GM04504 (cell line): ENCODE measurements around the gene LRRC75B.
"Not testable (repeated sequence)": the region's sequence is repeated elsewhere in the genome, so short reads cannot be mapped to it uniquely, and the experiment has no call there.

Experiments
- DNase-seq: peaks from one replicate; pipeline ENCODE4 v3.0.0-alpha.2; 2012; ENCODE audit warnings: low read depth

The LRRC75B gene

GRCh38 chr22:24592851-24593558 is at the start of gene LRRC75B:
Gene LRRC75B, minus strand, starts transcription at chr22:24593073. Its CDS starts 34 bp downstream, at chr22:24593039.
- peak; percentile 64 for DNase-seq

DNA sequence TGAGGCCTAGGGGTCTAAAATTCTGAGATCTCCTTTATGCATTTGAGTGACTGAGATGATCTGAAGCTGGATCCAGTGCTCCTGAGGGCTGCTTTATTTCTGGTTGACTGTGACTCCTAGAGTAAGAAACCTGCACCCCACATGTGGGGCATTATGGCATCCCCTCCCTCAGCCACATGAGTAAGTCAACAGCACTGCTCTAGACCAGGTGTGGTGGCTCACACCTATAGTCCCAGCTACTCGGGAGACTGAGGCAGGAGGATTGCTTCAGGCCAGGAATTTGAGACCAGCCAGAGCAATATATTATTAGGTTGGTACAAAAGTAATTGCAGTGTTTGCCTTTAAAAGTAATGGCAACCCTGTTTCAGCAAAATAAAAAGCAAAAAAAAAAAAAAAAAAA is 49.4 kb upstream of the LRRC75B start:
- DNase-seq, result not testable (repeated sequence)

DNA sequence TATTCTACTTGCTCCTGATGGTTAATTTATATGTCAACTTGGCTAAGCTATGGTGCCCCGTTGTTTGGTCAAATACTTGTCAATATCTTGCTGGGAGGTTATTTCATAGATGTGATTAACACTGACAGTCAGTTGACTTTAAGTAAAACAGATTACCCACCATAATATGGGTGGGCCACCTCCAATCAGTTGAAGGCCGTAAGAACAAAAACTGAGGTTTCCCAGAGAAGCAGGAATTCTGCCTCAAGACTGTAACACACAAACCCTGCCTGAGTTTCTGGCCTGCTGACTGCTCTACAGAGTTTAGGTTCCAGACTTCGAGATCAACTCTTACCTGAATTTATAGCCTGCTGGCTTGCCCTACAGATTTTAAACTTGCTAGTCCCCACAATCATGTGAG is 43.6 kb upstream of the LRRC75B start:
- not testable (repeated sequence) for DNase-seq

DNA sequence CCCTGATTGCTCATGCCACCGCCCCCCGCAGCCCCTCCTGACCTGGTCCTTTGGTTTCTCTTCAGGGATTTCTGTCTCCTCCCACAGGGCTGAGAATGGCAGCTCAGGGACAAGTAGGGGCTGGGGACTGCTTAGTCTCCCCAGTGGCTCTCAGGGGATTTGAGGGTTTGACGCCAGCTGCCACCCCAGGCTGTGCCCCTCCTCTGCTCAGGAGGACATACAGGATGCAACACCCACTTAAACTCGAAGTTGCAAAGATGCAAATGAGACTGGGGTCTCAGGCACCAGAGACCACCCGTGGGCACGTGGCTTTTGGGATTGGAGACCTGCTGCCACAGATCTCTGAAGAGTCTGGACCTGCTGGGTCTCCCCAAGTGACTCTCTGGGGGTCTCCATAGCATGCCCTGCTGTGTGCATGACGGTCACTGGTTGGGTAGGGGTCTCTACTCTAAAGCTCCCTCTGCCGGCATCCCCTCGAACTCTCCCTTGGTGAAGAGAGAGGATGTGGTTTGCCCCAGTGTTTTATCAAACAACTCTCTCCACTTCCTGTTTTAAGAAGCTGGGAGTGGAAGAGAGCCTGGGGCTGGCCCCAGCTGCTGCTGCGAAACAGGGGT is 42.0 kb upstream of the LRRC75B start:
- not testable (repeated sequence) for DNase-seq

DNA sequence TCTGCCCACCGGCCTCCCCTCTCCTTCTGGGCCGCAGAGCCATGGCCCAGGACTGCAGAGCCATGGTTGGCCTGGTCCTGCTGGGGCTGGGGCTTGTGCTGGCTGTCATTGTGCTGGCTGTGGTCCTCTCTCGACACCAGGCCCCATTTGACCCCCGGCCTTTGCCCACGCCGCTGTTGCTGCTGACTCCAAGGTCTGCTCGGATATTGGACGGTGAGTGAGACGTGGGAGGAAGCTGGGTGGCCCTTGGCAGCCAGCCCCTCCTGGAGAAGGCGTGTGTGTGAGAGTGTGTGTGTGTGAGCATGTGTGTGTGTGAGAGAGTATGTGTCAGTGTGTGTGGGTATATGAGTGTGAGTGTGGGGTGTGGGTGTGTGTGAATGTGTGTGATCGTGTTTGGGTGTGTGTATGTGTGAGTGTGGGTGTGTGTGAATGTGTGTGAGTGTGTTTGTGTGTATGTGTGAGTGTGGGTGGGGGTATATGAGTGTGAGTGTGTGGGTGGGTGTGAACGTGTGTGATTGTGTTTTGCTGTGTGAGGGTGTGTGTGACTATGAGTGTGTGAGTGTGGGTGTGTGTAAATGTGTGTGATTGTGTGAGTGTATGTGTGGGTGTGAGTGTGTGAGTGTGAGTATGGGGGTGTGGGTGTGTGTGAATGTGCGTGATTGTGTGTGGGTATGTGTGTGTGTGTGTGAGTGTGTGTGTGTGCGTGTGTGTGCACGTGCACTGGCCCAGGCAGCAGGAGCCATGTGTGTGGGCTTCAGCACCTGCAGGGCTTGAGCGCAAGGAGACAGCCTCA is 40.6 kb upstream of the LRRC75B start:
- DNase-seq, result not testable (repeated sequence)

DNA sequence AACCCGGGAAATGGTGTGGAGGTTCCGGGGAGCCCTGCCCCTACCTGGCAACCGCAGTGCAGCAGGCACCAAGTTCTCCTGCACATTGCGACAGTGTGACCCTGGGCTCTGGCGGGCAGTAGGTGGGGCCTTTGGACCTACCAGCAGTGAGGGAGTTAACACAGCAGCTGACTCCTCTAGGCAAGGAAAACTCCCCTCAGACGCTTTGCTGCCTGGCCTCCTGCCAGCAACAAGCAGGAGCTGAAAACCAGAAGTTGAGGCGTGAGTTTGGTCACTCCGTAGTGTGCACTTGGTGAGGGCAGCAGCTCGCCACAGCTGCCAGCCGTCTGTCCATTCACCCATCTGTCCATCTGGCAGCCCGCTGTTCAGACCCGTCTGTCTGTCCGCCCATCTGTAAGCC is 39.8 kb upstream of the LRRC75B start:
- DNase-seq, result not testable (repeated sequence)

GRCh38 chr22:24631430-24632122 is 38.7 kb upstream of the LRRC75B start:
- not testable (repeated sequence) for DNase-seq

GRCh38 chr22:24630812-24631427 is 38.0 kb upstream of the LRRC75B start:
- DNase-seq, result not testable (repeated sequence)

DNA sequence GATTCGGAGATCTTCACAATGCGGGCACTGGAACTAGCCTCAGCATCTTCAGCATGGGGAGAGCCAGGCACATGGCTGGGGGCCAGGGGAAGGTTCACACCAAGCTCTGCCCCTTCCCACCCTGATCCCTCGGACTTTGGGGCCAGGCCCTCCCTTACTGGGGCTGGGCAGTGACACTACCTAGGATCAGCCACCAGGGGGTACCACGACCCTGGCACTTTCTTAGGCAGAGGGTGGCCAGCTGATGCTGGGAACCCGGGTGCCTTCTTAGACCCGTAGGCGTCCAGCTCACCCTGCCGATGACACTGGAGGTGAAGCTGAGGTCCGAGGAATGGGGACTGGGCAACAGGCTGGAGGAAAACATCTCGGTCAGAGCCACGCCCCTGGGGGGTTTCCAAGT is 36.2 kb upstream of the LRRC75B start:
- DNase-seq, result not testable (repeated sequence)

- DNase-seq, result not testable (repeated sequence)
Observed at GRCh38 chr22:24627911-24628310, 35.0 kb upstream of the LRRC75B start.

DNA sequence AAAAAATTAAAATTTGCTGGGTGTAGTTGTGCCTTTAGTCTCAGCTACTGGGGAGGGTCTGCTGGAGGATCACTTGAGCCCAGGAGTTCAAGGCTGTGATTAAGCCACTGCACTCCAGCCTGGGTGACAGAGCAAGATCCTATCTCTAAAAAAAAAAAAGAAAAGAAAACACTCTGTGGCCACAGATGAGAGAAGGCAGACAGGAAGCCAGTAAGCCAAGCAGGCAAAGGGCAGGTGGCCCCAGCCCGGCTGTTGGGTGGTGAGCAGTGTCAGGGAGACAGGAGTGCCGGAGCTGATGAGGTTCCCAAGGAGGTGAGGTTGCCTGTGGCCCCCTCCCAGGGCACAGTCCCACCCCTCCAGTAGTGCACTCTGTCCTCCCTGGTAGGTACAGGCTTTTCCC is 29.7 kb upstream of the LRRC75B start:
- not testable (repeated sequence) for DNase-seq

DNA sequence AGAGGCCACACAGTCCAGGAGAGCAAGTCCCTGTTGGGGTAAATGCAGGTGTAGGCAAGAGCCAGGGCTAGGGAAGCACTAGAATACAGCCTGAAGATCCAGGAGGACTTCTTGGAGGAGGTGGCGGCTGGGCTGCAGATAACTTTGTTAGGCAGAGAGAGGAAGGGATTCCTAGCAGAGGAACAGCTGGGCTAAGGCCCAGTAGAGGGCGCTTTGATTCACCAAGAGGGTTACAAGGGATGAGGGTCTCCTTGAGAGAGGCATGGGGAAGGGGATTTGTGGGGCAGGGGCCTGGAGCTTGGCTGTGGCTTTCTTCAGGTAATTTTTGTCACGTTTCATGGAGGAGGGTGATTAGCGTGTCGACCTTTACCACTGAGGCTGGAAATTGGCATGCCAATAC is 28.4 kb upstream of the LRRC75B start:
- not testable (repeated sequence) for DNase-seq

GRCh38 chr22:24614794-24615193 is 21.9 kb upstream of the LRRC75B start:
- DNase-seq, result not testable (repeated sequence)

DNA sequence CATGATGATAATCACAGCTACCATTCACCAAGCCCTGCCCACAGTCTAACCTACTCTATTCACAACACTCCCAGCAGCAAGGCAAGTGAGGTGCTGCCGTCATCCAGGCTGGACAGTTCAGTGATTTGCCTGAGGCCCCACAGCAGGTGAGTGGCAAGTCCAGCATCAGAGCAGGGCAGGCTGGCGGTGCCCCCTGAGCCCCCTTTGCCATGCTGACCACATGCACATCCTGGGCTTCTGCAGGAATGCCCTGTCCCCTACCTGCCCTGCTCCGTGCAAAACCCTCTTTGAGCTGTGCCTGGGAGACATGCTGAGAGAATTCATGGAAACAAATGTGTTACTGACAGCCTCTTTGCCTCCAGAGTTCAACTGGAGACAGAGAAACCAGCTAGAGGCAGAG is 17.0 kb upstream of the LRRC75B start:
- not testable (repeated sequence) for DNase-seq

DNA sequence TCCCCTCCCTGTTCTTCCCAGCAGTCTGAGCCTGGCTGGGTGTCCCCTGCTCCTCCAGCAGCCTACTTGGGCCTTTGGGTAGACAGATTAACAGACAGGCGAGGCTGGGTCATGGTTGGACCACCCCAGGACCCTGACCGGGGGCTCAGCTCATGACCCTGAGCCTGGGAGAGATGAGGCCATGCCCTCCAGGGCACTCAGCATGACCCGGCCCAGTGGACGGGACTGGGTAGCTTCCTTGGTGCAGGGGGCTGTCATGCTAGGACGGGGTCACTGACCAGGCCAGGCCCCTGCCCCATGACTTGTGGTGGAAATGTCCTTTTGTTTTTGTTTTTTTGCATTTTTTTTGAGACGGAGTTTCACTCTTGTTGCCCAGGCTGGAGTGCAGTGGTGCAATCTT is 15.5 kb upstream of the LRRC75B start:
- not testable (repeated sequence) for DNase-seq

- not testable (repeated sequence) for DNase-seq
Observed at GRCh38 chr22:24607429-24607983, 14.6 kb upstream of the LRRC75B start.

DNA sequence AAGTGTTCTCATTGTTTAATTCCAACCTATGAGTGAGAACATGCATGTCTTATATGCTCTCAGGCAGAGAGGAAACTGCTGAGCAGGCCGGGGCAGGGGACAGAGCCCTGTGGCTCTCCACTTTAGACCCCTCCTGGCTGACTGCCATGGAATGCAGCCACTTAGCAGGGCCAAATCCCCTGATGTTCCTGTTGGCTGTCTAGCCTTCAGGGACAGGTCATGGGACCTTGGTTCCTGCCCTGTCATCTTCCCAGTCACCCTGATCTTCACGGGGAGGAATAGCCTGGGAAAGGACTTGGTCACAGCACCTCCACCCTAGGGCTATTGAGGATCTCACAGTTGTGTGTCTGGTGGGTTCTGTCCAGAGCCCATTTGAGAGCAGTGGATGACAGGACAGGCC is 13.5 kb upstream of the LRRC75B start:
- DNase-seq, result not testable (repeated sequence)

DNA sequence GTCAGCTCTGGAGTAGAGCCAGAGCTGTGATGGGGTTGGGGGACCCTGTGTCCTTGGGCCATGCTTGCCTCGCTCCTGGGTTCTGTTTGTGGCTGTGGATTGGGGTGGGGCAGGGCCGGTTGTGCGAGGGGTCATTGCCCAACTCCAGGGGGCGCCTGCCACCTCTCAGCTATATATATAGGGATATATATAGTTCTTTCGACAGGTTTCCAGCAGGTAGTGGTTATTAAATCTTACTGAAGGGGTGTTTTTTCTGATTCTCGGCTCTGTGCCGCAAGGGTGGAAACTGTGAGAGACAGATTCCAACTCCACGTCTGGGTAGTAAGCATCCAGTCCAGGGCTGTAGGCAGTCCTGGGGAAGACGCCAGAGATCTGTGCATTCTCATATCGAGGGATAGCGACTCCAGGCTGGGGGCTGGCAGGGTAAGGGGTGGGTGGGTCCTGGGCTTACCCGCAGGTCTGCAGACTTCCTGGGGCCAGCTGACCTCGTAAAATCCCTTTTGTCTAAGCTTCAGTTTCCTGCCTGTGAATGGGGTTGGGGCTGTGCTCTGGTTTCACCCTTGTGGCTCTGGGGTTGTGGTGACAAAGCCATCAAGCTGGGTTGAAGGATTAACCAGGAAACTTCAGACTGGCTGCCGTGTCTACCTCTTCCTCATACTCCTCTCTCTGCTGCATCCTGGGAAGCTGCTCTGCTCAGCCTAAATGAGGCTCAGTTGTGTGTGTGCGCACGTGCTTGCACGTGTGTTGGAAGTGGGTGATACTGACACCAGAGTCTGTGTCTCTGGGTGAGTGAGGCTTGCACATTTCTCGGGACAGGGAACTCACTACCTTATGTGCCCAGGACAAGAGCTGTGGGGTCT is 11.1 kb upstream of the LRRC75B start:
- DNase-seq, result not testable (repeated sequence)

DNA sequence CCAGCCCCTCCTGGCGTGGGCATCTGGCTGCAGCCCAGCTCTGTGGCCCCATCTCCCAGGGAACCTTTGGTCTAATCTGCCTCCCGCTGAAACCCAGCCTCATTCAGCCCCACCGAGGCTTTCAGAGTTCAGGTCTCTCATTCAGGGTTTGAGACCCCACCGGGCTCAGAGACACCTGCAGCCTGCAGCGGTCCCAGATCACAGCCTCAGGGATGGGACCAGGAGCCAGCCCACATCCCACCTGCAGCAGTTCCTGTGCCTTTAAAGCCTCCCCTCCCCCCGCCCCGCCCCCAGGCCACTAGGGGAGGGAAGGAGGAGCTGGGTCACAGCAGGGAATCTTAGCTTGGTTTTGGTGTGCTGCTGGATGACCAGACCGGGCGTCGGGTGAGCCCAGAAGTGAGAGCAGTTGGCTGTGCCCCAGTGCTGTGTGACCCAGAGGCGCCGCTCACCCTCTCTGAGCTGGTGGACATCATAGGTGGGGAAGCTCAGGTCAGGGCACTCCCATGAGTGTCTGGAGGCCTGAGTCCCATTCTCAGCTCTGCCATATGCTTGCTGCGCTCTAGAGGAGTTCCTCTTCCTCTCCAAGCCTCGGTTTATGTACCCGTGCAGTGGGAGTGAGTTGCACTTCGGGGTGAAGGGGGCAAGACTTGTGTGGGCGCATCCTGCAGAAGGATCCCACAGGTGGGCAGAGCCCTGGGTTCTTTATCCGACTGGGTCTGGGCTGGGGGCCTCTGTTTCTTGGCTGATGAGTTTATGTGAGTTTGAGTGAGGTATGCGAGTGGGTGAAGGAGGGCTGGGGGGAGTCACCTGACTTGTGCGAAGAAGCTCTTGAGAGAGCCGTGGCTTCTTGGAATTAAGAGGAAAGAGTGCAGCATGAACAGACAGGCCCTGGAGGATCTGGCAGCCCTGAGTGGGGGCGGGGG is 10.2 kb upstream of the LRRC75B start, which contains the start of gene GGT1:
Gene GGT1 (plus strand): TSS at position 347 of the 923 bp plus-strand sequence. CDS start 7,889 bp downstream, outside the sequence.
- DNase-seq, result not testable (repeated sequence)
